NCI-H1105 treated with DMSO at 0.1 percent for 48 hours (cell line): ENCODE results near the gene MYMK.

Experiments
- DNase-seq: peaks from one replicate; lab custom pipeline; 2025; lab: John Stamatoyannopoulos, UW

The MYMK gene

DNA sequence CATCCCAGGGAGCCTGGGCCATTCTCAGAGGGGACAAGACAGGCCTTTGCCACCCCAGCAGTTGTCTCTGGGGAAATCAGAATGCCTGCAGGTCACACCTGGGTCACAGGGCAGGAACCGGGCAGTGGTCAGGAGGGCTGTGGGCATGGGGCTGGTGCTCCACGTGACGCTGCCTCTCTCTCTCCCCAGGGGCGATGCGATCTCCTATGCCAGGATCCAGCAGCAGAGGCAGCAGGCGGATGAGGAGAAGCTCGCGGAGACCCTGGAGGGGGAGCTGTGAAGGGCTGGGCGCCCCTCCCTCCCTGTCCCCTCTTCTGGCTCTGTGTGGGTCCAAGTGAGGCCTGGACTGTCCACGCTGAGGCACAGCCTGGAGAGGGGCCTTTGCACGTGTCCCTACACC, 56.4 kb downstream of the MYMK start:
- DNase-seq, result no peak

DNA sequence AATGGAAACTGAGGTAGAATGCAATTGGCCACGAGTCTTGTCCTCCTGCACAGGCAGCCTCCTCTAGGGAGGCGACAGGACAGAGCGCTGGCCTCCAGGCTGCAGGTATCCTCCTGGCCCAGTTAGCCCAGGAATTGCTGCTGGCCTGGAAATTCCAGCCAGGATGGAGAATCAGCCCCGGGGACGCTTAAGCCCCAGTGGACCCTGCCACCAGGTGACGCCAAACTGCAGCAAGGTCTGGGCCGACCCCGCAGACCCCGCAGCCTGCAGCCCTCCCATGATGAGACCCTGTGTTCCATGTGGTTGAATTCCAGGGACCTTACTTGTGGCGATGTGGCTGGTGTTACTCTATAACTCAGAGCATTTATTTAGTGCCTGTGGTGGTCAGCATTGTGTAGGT, 57.7 kb downstream of the MYMK start:
- DNase-seq, result no peak

DNA sequence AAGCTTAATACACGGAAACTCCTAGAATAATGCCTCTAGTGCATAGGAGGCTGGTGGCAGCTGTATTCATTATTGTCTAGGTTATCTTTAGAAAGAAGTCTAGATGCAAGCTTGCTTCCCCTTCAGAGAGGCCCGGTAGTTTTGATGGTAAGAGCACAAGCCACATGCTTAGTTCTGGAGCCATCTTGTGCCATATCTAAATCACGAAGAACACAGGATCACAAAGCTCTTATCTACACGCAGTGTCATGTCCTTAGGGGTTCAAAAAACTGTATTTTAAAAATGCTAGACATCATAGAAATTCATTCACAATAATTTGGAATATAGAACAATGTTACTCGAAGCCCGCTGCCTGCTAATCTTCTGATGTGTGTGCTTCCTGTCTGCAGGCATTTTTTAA, 58.8 kb downstream of the MYMK start:
- DNase-seq, result no peak

DNA sequence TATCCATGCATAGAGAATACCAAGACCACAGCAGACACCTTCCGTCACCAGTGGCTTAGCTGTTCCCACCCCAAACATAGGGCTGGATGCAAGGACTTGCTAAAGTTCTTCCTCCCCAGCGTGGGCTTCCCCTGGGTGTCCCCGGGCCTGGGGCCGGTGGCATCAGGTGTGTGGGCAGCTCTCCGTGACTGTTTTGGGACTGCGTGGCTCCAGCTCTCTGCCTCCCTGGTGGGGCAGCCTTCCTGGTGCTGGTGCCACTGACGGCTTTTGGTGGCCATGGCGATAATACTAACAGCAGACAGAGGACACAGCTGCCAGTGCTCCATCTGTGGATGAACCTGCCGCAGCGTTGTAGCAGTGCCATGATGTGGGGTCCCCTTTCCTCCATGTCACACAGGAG, 60.1 kb downstream of the MYMK start:
- no peak for DNase-seq
